HepG2 (cell line): ENCODE results near the gene RARG. TPM values are rescaled to one million over a fixed set of nuclear protein-coding genes. Genes with fewer than 3 reads are reported as not detected.

Source experiments
- ATAC-seq: fragments of 200-7000 bp; cut with Tn5 transposase; 3 replicates; pipeline ENCODE4 v1.9.1; 2020; ENCODE audit warnings: mild to moderate bottlenecking, moderate library complexity
- BruUV-seq: library from RNA; stranded (reverse); fragments of 400-500 nt; replicated peaks from 2 replicates; lab custom pipeline; 2021; lab: Mats Ljungman, UMichigan
- CTCF ChIA-PET: fragments of 300-600 bp; formaldehyde crosslinking; extraction: SDS; loops from one replicate; lab custom pipeline; 2021; ENCODE audit warnings: low total read pairs, inconsistent platforms, low intra/inter-chr PET ratio; lab: Yijun Ruan, JAX
- POLR2A ChIA-PET: fragments of 350-600 bp; sonication (Branson Sonifier 250); formaldehyde crosslinking; loops from one replicate; lab custom pipeline; 2020; ENCODE audit warnings: antibody characterized with exemption, inconsistent platforms; lab: Yijun Ruan, JAX
- DNase-seq: peaks from one replicate; pipeline ENCODE4 v3.0.0-alpha.2; 2015; ENCODE audit warnings: low spot score
- FAIRE-seq: peaks from 3 replicates; lab custom pipeline; 2011; peaks lifted over from hg19 to GRCh38; lab: Jason Lieb, UNC
- H2AFZ ChIP-seq: one replicate; pipeline ENCODE4 v1.6.1; 2011; ENCODE audit warnings: low read length, inconsistent platforms
- H3K27ac ChIP-seq: fragments of 300-600 bp; 3 replicates; pipeline ENCODE4 v1.8.0; 2011; ENCODE audit warnings: mixed run types, mild to moderate bottlenecking, mixed read lengths, low read length, inconsistent platforms; ENCODE audit not compliant: insufficient read depth; ENCODE audit errors: extremely low read length
- H3K27me3 ChIP-seq, 2 experiments: fragments of 200-600 bp in 1 of 2; 2 replicates in 1 of 2; 3 replicates in 1 of 2; pipeline versions ENCODE4 v1.6.0 to v1.8.0; 2011; ENCODE audit warnings: low read length in 2 of 2, mild to moderate bottlenecking in 2 of 2, moderate library complexity in 2 of 2, inconsistent platforms in 1 of 2; ENCODE audit not compliant: insufficient read depth in 2 of 2, control insufficient read depth in 1 of 2
- H3K36me3 ChIP-seq, 2 experiments: fragments of 200-600 bp in 1 of 2; replicated peaks in 1 of 2; 2 replicates in 1 of 2; 3 replicates in 1 of 2; pipeline versions ENCODE4 v1.5.1 to v1.8.0; 2011; ENCODE audit warnings: low read length in 2 of 2, inconsistent platforms in 1 of 2; ENCODE audit not compliant: insufficient read depth in 2 of 2, control insufficient read depth in 1 of 2
- H3K4me1 ChIP-seq: 2 replicates; pipeline ENCODE4 v1.5.1; 2012; ENCODE audit warnings: low read length, inconsistent platforms; ENCODE audit not compliant: insufficient read depth
- H3K4me2 ChIP-seq: 2 replicates; pipeline ENCODE4 v1.6.0; 2011; ENCODE audit warnings: low read depth, low read length, inconsistent platforms
- H3K4me3 ChIP-seq, 3 experiments: fragments of 200-600 bp in 1 of 3; sonication (generic), shearing (Covaris generic) in 1 of 3; replicated peaks in 1 of 3; 2 replicates each; pipeline ENCODE4 v1.5.1; 2011 to 2016; ENCODE audit warnings: low read length in 3 of 3, inconsistent platforms in 2 of 3, low read depth in 2 of 3, mild to moderate bottlenecking in 2 of 3, control low read depth in 1 of 3, mixed read lengths in 1 of 3; ENCODE audit not compliant: insufficient read depth in 1 of 3
- H3K79me2 ChIP-seq: one replicate; pipeline ENCODE4 v1.6.1; 2011; ENCODE audit warnings: low read length, inconsistent platforms; ENCODE audit not compliant: insufficient read depth
- H3K9ac ChIP-seq: 2 replicates; pipeline ENCODE4 v1.6.0; 2011; ENCODE audit warnings: mild to moderate bottlenecking, low read depth, low read length, inconsistent platforms; ENCODE audit not compliant: insufficient read depth
- H3K9me3 ChIP-seq: 2 replicates; pipeline ENCODE4 v1.5.1; 2012; ENCODE audit warnings: mild to moderate bottlenecking, low read length
- H4K20me1 ChIP-seq: 2 replicates; pipeline ENCODE4 v1.6.0; 2011; ENCODE audit warnings: inconsistent platforms, mild to moderate bottlenecking, low read length, moderate library complexity; ENCODE audit not compliant: insufficient read depth
- ARNTL ChIP-seq: sonication (generic); formaldehyde crosslinking; IDR thresholded peaks from 2 replicates; pipeline ENCODE4 v1.4.0; 2020; ENCODE audit warnings: mild to moderate bottlenecking, missing genetic modification reagents
- HCFC1 ChIP-seq: fragments of 150-350 bp; IDR thresholded peaks from 2 replicates; pipeline ENCODE4 v1.6.1; 2014; ENCODE audit warnings: low read depth, low read length
- HOXD1 ChIP-seq: sonication (generic); formaldehyde crosslinking; IDR thresholded peaks from 2 replicates; pipeline ENCODE4 v1.5.0; 2020; ENCODE audit warnings: missing genetic modification reagents
- ISL2 ChIP-seq: sonication (generic); formaldehyde crosslinking; IDR thresholded peaks from 2 replicates; pipeline ENCODE4 v1.5.0; 2020; ENCODE audit warnings: missing genetic modification reagents
- RARG ChIP-seq: sonication (generic); formaldehyde crosslinking; IDR thresholded peaks from 2 replicates; pipeline ENCODE4 v1.4.0; 2020; ENCODE audit warnings: low read depth, mild to moderate bottlenecking, missing genetic modification reagents
- ZBTB3 ChIP-seq: sonication (generic); formaldehyde crosslinking; IDR thresholded peaks from 2 replicates; pipeline ENCODE4 v1.4.0; 2020; ENCODE audit warnings: low read depth, mild to moderate bottlenecking, moderate library complexity, missing genetic modification reagents, borderline replicate concordance
- ZNF629 ChIP-seq: sonication (generic); formaldehyde crosslinking; conservative IDR thresholded peaks from 2 replicates; pipeline ENCODE4 v1.5.0; 2020; ENCODE audit warnings: missing genetic modification reagents
- ZNF737 ChIP-seq: sonication (generic); formaldehyde crosslinking; IDR thresholded peaks from 2 replicates; pipeline ENCODE4 v1.5.0; 2020; ENCODE audit warnings: missing genetic modification reagents, mild to moderate bottlenecking, borderline replicate concordance
- WGBS: methylation state at CpG from one replicate; pipeline ENCODE4 v1.1.6; 2017; ENCODE audit warnings: low lambda C conversion rate; 5-methylcytosine and 5-hydroxymethylcytosine counted together
- in situ Hi-C: cut with HindIII; loops from 2 replicates; pipeline ENCODE4 v1.10.0; 2017; ENCODE audit warnings: low pct_unique_long_range_greater_than_20kb; ENCODE audit not compliant: extremely low pct_ligation_motif_present
- intact Hi-C: fragments of 100-400 bp; cut with micrococcal nuclease; formaldehyde crosslinking; loops from one replicate; pipeline ENCODE4 v1.10.0; 2022; ENCODE audit not compliant: unreplicated experiment
- polyA plus RNA-seq, 8 experiments: library from polyadenylated mRNA; depleted of rRNA in 3 of 8; stranded (reverse) in 7 of 8; unstranded in 1 of 8; fragments of >200 nt; fragmentation: Illumina TruSeq in 4 of 8; extraction: Trizol in 4 of 8; gene quantifications; 2 replicates each; pipeline versions ENCODE4 v1.2.1 to v1.2.3, GENCODE V29; 2011 to 2016; ENCODE audit warnings: low read depth in 4 of 8, missing spikeins in 1 of 8, mixed read lengths in 1 of 8; ENCODE audit not compliant: insufficient read depth in 1 of 8
- total RNA-seq, 5 experiments: library from RNA; depleted of rRNA; stranded (reverse); fragments of >200 nt; fragmentation: Illumina TruSeq; extraction: Trizol; gene quantifications; 2 replicates each; pipeline ENCODE4 v1.2.3, GENCODE V29; 2016; ENCODE audit warnings: low read depth in 1 of 5
- TF ChIP-seq, protein P1 (sequence below): sonication (generic); formaldehyde crosslinking; IDR thresholded peaks from 2 replicates; pipeline ENCODE4 v1.4.0; 2020; ENCODE audit warnings: mild to moderate bottlenecking, missing genetic modification reagents
- TF ChIP-seq, protein P2 (sequence below): sonication (generic); formaldehyde crosslinking; IDR thresholded peaks from 2 replicates; pipeline ENCODE4 v1.4.0; 2020; ENCODE audit warnings: mild to moderate bottlenecking, missing genetic modification reagents

RARG gene
- total and polyA plus RNA-seq, 2 of the 13 experiments (the other 11 are each of a cell fraction or from before 2014, with no cell fraction given), result 0.77 to 1.5 TPM

DNA sequence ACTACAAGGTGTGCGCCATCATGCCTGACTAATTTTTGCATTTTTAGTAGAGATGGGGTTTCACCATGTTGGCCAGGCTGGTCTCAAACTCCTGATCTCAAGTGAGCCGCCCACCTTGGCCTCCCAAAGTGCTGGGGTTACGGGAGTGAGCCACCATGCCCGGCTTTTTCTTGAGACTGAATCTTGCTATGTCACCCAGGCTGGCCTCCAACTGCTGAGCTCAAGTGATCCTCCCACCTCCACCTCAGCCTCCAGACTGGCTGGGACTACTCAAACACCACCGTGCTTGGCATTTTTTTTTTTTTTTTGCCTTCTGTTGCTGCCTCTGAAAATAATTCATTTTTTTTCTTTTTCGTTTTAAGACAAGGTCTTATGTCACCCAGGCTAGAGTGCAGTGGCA lies 27.9 kb upstream of the RARG start:
- intact Hi-C loops, result no loop called here
- ChIA-PET CTCF (no interaction called here), POLR2A (no interaction called here)
- Histone ChIP-seq H3K4me3 (no peak overlapping the region), H3K9me3 (no peaks in the 10 kb centered on the region), H3K27me3 (no peaks in the 10 kb centered on the region), H3K4me1 (no peaks in the 10 kb centered on the region), H2AFZ (no peak overlapping the region), H3K36me3 (no peaks in the 10 kb centered on the region), H3K4me2 (no peak overlapping the region), H3K79me2 (no peaks in the 10 kb centered on the region), H4K20me1 (no peaks in the 10 kb centered on the region), H3K27ac (no peak overlapping the region), H3K9ac (no peak overlapping the region)
- in situ Hi-C loops, result no loop called here
- TF ChIP-seq, protein P1, sequence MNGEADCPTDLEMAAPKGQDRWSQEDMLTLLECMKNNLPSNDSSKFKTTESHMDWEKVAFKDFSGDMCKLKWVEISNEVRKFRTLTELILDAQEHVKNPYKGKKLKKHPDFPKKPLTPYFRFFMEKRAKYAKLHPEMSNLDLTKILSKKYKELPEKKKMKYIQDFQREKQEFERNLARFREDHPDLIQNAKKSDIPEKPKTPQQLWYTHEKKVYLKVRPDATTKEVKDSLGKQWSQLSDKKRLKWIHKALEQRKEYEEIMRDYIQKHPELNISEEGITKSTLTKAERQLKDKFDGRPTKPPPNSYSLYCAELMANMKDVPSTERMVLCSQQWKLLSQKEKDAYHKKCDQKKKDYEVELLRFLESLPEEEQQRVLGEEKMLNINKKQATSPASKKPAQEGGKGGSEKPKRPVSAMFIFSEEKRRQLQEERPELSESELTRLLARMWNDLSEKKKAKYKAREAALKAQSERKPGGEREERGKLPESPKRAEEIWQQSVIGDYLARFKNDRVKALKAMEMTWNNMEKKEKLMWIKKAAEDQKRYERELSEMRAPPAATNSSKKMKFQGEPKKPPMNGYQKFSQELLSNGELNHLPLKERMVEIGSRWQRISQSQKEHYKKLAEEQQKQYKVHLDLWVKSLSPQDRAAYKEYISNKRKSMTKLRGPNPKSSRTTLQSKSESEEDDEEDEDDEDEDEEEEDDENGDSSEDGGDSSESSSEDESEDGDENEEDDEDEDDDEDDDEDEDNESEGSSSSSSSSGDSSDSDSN (CRISPR knock-in tag), result no peak
- TF ChIP-seq HCFC1 (no peak), ISL2 (CRISPR knock-in tag) (no peak)
- 64% methylated on average over 6 of the region's 6 CpGs for WGBS
- ATAC-seq (no peak), DNase-seq (no peak), FAIRE-seq (no peak)
- no TSS peak for BruUV-seq

DNA sequence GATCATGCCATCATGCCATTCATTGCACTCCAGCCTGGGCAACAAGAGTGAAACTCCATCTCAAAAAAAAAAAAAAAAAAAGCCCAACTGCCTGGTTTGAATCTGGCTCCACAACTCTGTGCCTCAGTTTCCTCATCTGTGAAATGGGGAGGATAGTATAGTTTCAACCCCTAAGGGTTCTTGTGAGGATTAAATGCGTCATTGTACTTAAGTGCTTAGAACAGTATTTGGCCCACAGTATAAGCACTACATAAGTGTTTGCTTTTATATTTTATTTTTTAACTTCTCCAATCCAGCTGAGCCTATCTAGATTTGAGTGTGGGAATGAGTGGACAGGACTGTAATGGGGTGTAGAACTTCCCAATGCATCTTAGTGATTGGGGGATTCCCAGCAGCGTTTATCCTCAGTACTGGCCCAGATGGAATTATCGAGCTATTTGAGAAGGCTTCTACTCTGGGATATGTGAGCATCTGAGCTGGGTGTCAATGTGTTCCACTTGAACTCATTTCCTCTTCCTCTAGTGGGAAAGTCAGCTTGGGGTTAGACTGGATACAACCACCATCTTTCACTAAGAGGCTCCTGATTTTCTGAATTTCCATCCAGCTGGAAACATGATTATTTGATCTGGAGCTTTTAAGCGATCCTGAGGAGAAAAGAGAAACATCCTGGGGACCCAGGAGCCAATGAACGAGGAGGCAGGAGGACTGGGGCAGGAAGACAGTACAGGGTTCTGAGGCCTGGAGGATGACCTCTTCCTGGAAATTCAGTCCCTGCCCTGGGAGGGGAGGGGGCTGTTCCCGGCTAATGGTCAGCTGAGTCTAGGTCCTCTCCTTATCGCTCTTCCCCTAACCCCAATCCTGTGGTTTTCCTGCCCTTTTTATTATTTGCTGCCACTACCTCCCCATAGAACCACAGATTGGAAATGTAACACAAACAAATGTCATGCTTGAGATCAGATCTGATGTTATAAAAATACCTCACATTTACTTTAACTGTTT lies 26.8 kb upstream of the RARG start:
- CTCF ChIA-PET, result no interaction called here
- intact Hi-C loops, result no loop called here
- no peak for FAIRE-seq

More for the DNA sequence above, 26.8 kb upstream of the RARG start:
- DNase-seq, result no peak
- H3K9me3 ChIP-seq, result no peaks in the 10 kb centered on the region
- no peaks in the 10 kb centered on the region for H4K20me1 ChIP-seq
- no peak overlapping the region for H3K4me2 ChIP-seq
- H3K27me3 ChIP-seq, result no peaks in the 10 kb centered on the region
- peaks cover 0 to 3% of the 10 kb centered on the region in 2 experiments; a peak in 2 of 5 replicates for H3K36me3 ChIP-seq
- in situ Hi-C loops, result no loop called here
- H2AFZ ChIP-seq, result peak overlapping the region; percentile 19
- peaks cover 1% of the 10 kb centered on the region for H3K79me2 ChIP-seq
- POLR2A ChIA-PET, result no interaction called here
- no peak overlapping the region for H3K4me3 ChIP-seq
- H3K4me1 ChIP-seq, result 0 out of 2 replicates have a peak, but pooled peaks cover under 1% of the 10 kb centered on the region
- TF ChIP-seq, protein P2, sequence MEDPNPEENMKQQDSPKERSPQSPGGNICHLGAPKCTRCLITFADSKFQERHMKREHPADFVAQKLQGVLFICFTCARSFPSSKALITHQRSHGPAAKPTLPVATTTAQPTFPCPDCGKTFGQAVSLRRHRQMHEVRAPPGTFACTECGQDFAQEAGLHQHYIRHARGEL (CRISPR knock-in tag), result no peak
- TF ChIP-seq ZBTB3 (CRISPR knock-in tag) (no peak), ZNF629 (CRISPR knock-in tag) (0 out of 2 replicates have a peak, but pooled peaks have one; percentile 16), RARG (CRISPR knock-in tag) (no peak), ZNF737 (CRISPR knock-in tag) (no peak), ARNTL (CRISPR knock-in tag) (no peak), HOXD1 (CRISPR knock-in tag) (no peak)
- 38% methylated on average over 7 of the region's 7 CpGs for WGBS
- H3K9ac ChIP-seq, result no peak overlapping the region
- H3K27ac ChIP-seq, result no peak overlapping the region
- no peak for ATAC-seq
- BruUV-seq, result no TSS peak
